ENCODE measurements around the gene ZNF827.

ZNF827 gene

GRCh38 chr4:145730026-145730425, 208.6 kb downstream of the ZNF827 start:
- Histone ChIP-seq H3K4me3 (ENCODE audit: low read length) (no peak overlapping the region), H3K9me3 (ENCODE audit: control insufficient read depth, low read length) (no peaks in the 10 kb centered on the region), H3K4me1 (ENCODE audit: control insufficient read depth, insufficient read depth, low read length) (peaks cover 33% of the 10 kb centered on the region), H3K27me3 (ENCODE audit: control insufficient read depth, insufficient read depth, low read length) (no peaks in the 10 kb centered on the region), H3K9ac (ENCODE audit: low read length) (no peak overlapping the region), H3K36me3 (ENCODE audit: control insufficient read depth, insufficient read depth, low read length) (no peaks in the 10 kb centered on the region)

GRCh38 chr4:145723336-145723735, 215.3 kb downstream of the ZNF827 start:
- H3K4me3 ChIP-seq (ENCODE audit: low read length) = no peak overlapping the region
- H3K9me3 ChIP-seq (ENCODE audit: control insufficient read depth, low read length) = no peaks in the 10 kb centered on the region
- H3K4me1 ChIP-seq (ENCODE audit: control insufficient read depth, insufficient read depth, low read length) = peaks cover 10% of the 10 kb centered on the region
- H3K27me3 ChIP-seq (ENCODE audit: control insufficient read depth, insufficient read depth, low read length) = no peaks in the 10 kb centered on the region
- H3K36me3 ChIP-seq (ENCODE audit: control insufficient read depth, insufficient read depth, low read length) = no peaks in the 10 kb centered on the region
- no peak overlapping the region for H3K9ac ChIP-seq (ENCODE audit: low read length)

- Histone ChIP-seq H3K36me3 (ENCODE audit: control insufficient read depth, insufficient read depth, low read length) (no peaks in the 10 kb centered on the region), H3K9me3 (ENCODE audit: control insufficient read depth, low read length) (no peaks in the 10 kb centered on the region), H3K9ac (ENCODE audit: low read length) (no peak overlapping the region), H3K27me3 (ENCODE audit: control insufficient read depth, insufficient read depth, low read length) (no peaks in the 10 kb centered on the region), H3K4me1 (ENCODE audit: control insufficient read depth, insufficient read depth, low read length) (peaks cover 10% of the 10 kb centered on the region), H3K4me3 (ENCODE audit: low read length) (no peak overlapping the region)
Measured at GRCh38 chr4:145722561-145722960, 216.1 kb downstream of the ZNF827 start.

GRCh38 chr4:145720656-145721055, 218.0 kb downstream of the ZNF827 start:
- Histone ChIP-seq H3K4me1 (ENCODE audit: control insufficient read depth, insufficient read depth, low read length) (peaks cover 10% of the 10 kb centered on the region), H3K36me3 (ENCODE audit: control insufficient read depth, insufficient read depth, low read length) (no peaks in the 10 kb centered on the region), H3K9ac (ENCODE audit: low read length) (no peak overlapping the region)

GRCh38 chr4:145719752-145720624, 218.6 kb downstream of the ZNF827 start:
- no peak overlapping the region for H3K9ac ChIP-seq (ENCODE audit: low read length)
- no peak overlapping the region for H3K4me3 ChIP-seq (ENCODE audit: low read length)
- H3K36me3 ChIP-seq (ENCODE audit: control insufficient read depth, insufficient read depth, low read length) = no peaks in the 10 kb centered on the region
- H3K4me1 ChIP-seq (ENCODE audit: control insufficient read depth, insufficient read depth, low read length) = peaks cover 10% of the 10 kb centered on the region
- H3K27me3 ChIP-seq (ENCODE audit: control insufficient read depth, insufficient read depth, low read length) = no peaks in the 10 kb centered on the region
- H3K9me3 ChIP-seq (ENCODE audit: control insufficient read depth, low read length) = no peaks in the 10 kb centered on the region

More at GRCh38 chr4:145720656-145721055, 218.0 kb downstream of the ZNF827 start:
- Histone ChIP-seq H3K9me3 (ENCODE audit: control insufficient read depth, low read length) (no peaks in the 10 kb centered on the region), H3K4me3 (ENCODE audit: low read length) (no peak overlapping the region), H3K27me3 (ENCODE audit: control insufficient read depth, insufficient read depth, low read length) (no peaks in the 10 kb centered on the region)

GRCh38 chr4:145716661-145717200, 221.9 kb downstream of the ZNF827 start:
- H3K36me3 ChIP-seq (ENCODE audit: control insufficient read depth, insufficient read depth, low read length) = no peaks in the 10 kb centered on the region
- peaks cover 10% of the 10 kb centered on the region for H3K4me1 ChIP-seq (ENCODE audit: control insufficient read depth, insufficient read depth, low read length)
- no peak overlapping the region for H3K9ac ChIP-seq (ENCODE audit: low read length)
- H3K4me3 ChIP-seq (ENCODE audit: low read length) = no peak overlapping the region
- H3K27me3 ChIP-seq (ENCODE audit: control insufficient read depth, insufficient read depth, low read length) = no peaks in the 10 kb centered on the region
- no peaks in the 10 kb centered on the region for H3K9me3 ChIP-seq (ENCODE audit: control insufficient read depth, low read length)

- Histone ChIP-seq H3K4me1 (ENCODE audit: control insufficient read depth, insufficient read depth, low read length) (peaks cover 10% of the 10 kb centered on the region), H3K9me3 (ENCODE audit: control insufficient read depth, low read length) (no peaks in the 10 kb centered on the region), H3K36me3 (ENCODE audit: control insufficient read depth, insufficient read depth, low read length) (no peaks in the 10 kb centered on the region), H3K9ac (ENCODE audit: low read length) (no peak overlapping the region), H3K4me3 (ENCODE audit: low read length) (no peak overlapping the region), H3K27me3 (ENCODE audit: control insufficient read depth, insufficient read depth, low read length) (no peaks in the 10 kb centered on the region)
Measured at GRCh38 chr4:145716200-145716599, 222.4 kb downstream of the ZNF827 start.

GRCh38 chr4:145709843-145710242, 228.8 kb downstream of the ZNF827 start:
- no peak overlapping the region for H3K4me3 ChIP-seq (ENCODE audit: low read length)
- no peak overlapping the region for H3K9ac ChIP-seq (ENCODE audit: low read length)
- H3K9me3 ChIP-seq (ENCODE audit: control insufficient read depth, low read length) = no peaks in the 10 kb centered on the region
- H3K4me1 ChIP-seq (ENCODE audit: control insufficient read depth, insufficient read depth, low read length) = no peaks in the 10 kb centered on the region
- no peaks in the 10 kb centered on the region for H3K36me3 ChIP-seq (ENCODE audit: control insufficient read depth, insufficient read depth, low read length)
- no peaks in the 10 kb centered on the region for H3K27me3 ChIP-seq (ENCODE audit: control insufficient read depth, insufficient read depth, low read length)

GRCh38 chr4:145709336-145709735, 229.3 kb downstream of the ZNF827 start:
- Histone ChIP-seq H3K9ac (ENCODE audit: low read length) (no peak overlapping the region), H3K4me3 (ENCODE audit: low read length) (no peak overlapping the region)

More at GRCh38 chr4:145709336-145709735, 229.3 kb downstream of the ZNF827 start:
- no peaks in the 10 kb centered on the region for H3K9me3 ChIP-seq (ENCODE audit: control insufficient read depth, low read length)
- no peaks in the 10 kb centered on the region for H3K36me3 ChIP-seq (ENCODE audit: control insufficient read depth, insufficient read depth, low read length)
- H3K4me1 ChIP-seq (ENCODE audit: control insufficient read depth, insufficient read depth, low read length) = peaks cover 3% of the 10 kb centered on the region
- no peaks in the 10 kb centered on the region for H3K27me3 ChIP-seq (ENCODE audit: control insufficient read depth, insufficient read depth, low read length)

Measured in mucosa of stomach (tissue), 1 donor.